ENCODE measurements around the gene GABBR2.

GABBR2 gene

GRCh38 chr9:98321269-98321668 lies 387.5 kb downstream of the GABBR2 start:
- no peaks in the 10 kb centered on the region for H3K9me3 ChIP-seq (ENCODE audit: control insufficient read depth, low read length)
- H3K27me3 ChIP-seq (ENCODE audit: control insufficient read depth, insufficient read depth, low read length): no peaks in the 10 kb centered on the region
- H3K79me2 ChIP-seq: no peaks in the 10 kb centered on the region
- H3K27ac ChIP-seq: no peak overlapping the region
- H3K36me3 ChIP-seq (ENCODE audit: control insufficient read depth, insufficient read depth, low read length): no peaks in the 10 kb centered on the region
- H3K4me2 ChIP-seq (ENCODE audit: low read length): no peak overlapping the region
- no peaks in the 10 kb centered on the region for H3K4me1 ChIP-seq
- H3K9ac ChIP-seq: no peak overlapping the region
- H3K4me3 ChIP-seq (ENCODE audit: low read depth, low read length): no peak overlapping the region
- TF ChIP-seq, protein P1, sequence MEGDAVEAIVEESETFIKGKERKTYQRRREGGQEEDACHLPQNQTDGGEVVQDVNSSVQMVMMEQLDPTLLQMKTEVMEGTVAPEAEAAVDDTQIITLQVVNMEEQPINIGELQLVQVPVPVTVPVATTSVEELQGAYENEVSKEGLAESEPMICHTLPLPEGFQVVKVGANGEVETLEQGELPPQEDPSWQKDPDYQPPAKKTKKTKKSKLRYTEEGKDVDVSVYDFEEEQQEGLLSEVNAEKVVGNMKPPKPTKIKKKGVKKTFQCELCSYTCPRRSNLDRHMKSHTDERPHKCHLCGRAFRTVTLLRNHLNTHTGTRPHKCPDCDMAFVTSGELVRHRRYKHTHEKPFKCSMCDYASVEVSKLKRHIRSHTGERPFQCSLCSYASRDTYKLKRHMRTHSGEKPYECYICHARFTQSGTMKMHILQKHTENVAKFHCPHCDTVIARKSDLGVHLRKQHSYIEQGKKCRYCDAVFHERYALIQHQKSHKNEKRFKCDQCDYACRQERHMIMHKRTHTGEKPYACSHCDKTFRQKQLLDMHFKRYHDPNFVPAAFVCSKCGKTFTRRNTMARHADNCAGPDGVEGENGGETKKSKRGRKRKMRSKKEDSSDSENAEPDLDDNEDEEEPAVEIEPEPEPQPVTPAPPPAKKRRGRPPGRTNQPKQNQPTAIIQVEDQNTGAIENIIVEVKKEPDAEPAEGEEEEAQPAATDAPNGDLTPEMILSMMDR (IDR thresholded peaks at IDR 0.05): no peak
- H2AFZ ChIP-seq: no peak overlapping the region

DNA sequence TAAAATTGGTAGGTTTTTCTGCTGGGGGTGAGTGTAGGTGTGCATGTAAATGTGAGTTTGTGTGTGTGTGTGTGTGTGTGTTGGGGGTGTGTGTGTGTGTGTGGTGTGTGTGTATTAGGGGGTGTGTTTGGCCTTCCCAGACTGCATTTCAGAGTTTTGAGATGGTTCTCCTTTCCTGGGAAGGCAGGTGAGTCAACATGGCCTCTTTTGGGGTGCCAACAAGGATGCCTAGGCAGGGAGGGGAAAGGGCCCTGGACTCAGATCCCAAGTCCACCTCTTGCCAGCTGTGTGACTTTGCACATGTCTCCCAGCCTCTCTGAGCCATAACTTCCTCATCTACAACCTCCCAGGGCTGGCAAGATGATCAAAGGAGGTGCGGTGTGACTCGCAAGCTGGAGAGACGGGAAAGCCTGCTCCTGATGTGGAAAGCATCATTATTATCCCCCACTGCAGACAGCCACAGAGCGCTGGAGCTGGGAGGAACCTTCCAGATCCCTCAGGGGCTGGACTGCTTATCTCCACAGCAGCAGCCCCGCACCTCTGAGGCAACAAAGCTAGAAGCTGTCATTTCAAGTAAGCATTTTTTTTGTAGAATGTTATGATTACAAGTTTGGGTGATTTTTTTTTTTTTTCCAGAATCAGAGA lies 389.8 kb downstream of the GABBR2 start:
- Histone ChIP-seq H3K4me3 (ENCODE audit: low read depth, low read length) (no peak overlapping the region), H3K4me1 (no peaks in the 10 kb centered on the region), H3K27ac (no peak overlapping the region), H3K27me3 (ENCODE audit: control insufficient read depth, insufficient read depth, low read length) (no peaks in the 10 kb centered on the region), H3K9me3 (ENCODE audit: control insufficient read depth, low read length) (no peaks in the 10 kb centered on the region), H3K79me2 (no peaks in the 10 kb centered on the region), H3K9ac (no peak overlapping the region), H2AFZ (no peak overlapping the region), H3K4me2 (ENCODE audit: low read length) (no peak overlapping the region), H3K36me3 (ENCODE audit: control insufficient read depth, insufficient read depth, low read length) (no peaks in the 10 kb centered on the region)
- TF ChIP-seq, protein P1 (IDR thresholded peaks at IDR 0.05): no peak

DNA sequence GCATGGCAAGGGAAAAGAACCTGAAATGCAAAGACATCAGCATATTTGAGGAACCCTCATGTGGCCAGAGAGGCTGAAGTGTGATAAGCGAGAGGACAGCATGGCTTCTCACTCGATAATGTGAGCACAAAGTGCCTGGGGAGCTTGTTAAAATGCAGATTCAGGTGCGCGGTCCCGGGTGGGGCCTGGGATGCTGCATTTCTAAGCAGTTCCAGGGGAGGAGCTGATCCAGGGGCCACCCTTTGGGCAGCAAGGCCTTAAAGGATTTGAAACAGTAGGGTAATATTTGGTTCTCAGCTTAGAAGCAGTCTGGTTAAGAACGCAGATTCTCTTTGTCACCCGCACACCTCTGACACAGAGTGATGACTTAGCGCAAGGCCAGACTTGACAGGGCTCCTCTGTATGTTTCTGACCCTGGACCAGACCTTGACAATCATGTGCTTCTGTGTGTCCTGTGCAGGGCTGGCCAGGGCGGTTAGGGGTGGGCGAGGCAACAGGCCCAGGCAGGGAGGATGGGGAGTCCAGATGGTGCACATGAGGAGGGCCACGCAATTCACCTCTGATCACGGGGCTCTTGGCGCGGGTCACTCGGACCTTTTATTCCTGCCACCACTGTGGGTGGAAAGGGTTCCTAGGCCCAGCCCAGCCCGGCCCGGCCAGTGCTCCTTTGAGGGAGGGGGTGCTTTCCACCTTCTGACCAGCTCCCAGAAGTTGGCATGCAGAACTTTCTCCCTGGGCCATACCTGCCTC lies 390.5 kb downstream of the GABBR2 start:
- H3K4me1 ChIP-seq: no peaks in the 10 kb centered on the region
- H3K27ac ChIP-seq: no peak overlapping the region
- H3K4me2 ChIP-seq (ENCODE audit: low read length): no peak overlapping the region
- H3K79me2 ChIP-seq: no peaks in the 10 kb centered on the region
- no peak overlapping the region for H2AFZ ChIP-seq
- H3K9ac ChIP-seq: no peak overlapping the region
- no peaks in the 10 kb centered on the region for H3K36me3 ChIP-seq (ENCODE audit: control insufficient read depth, insufficient read depth, low read length)
- no peaks in the 10 kb centered on the region for H3K9me3 ChIP-seq (ENCODE audit: control insufficient read depth, low read length)
- TF ChIP-seq, protein P1 (IDR thresholded peaks at IDR 0.05): no peak
- H3K4me3 ChIP-seq (ENCODE audit: low read depth, low read length): no peak overlapping the region
- no peaks in the 10 kb centered on the region for H3K27me3 ChIP-seq (ENCODE audit: control insufficient read depth, insufficient read depth, low read length)

DNA sequence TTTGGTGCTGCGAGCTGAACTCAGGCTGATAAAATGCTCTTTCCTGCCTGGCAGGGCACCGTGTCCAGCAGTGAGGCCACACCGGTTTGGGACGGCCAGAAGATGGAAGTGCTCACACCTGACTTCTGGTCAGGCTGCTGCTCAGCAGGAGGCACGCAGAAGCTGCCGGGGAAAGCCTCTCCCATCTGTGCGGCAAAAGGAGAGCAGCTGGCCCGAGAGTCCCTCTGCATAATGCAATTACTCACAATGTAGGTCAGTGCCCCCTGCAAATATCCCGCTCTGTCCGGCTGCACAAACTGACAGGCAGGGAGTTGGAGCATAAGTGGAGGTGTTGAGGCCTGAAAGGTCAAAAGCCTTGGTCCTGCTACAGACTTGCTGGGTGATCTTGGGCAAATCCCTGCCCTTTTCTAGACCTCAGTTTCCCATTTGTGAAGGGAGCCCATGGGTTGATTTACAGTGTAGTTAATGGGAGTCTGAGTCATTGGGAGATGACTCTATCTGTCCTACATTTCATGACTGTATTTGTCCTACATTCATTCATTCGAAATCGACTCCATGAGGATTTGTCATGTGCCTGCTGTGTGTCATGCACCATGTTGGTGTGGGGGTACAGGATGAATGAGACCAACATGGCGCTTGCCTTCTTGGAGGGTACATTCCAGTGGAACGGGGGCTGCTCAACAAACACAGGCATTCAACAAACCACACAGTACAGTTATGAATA lies 391.4 kb downstream of the GABBR2 start:
- Histone ChIP-seq H3K4me2 (ENCODE audit: low read length) (no peak overlapping the region), H3K27me3 (ENCODE audit: control insufficient read depth, insufficient read depth, low read length) (no peaks in the 10 kb centered on the region)
- TF ChIP-seq, protein P1 (IDR thresholded peaks at IDR 0.05): no peak

More for the DNA sequence above, 391.4 kb downstream of the GABBR2 start:
- Histone ChIP-seq H2AFZ (no peak overlapping the region), H3K27ac (no peak overlapping the region), H3K79me2 (no peaks in the 10 kb centered on the region), H3K9me3 (ENCODE audit: control insufficient read depth, low read length) (no peaks in the 10 kb centered on the region), H3K4me1 (no peaks in the 10 kb centered on the region), H3K36me3 (ENCODE audit: control insufficient read depth, insufficient read depth, low read length) (no peaks in the 10 kb centered on the region), H3K9ac (no peak overlapping the region), H3K4me3 (ENCODE audit: low read depth, low read length) (no peak overlapping the region)
